Measurements from ENCODE around the gene RICTOR.

- TF ChIP-seq CTCF (IDR thresholded peaks at IDR 0.05) (no peak), POLR2A (IDR thresholded peaks at IDR 0.05) (no peak)
Measured at GRCh38 chr5:39116344-39117170, 42.4 kb upstream of the RICTOR start.

Measured in lower leg skin (tissue), 3 donors.